GM18867 (cell line): Measurements from ENCODE around the gene RREB1.

Source experiments
- ATAC-seq: cut with Tn5 transposase; IDR thresholded peaks from one replicate; pipeline ENCODE4 v1.9.1; 2021; ENCODE audit warnings: mild to moderate bottlenecking, moderate library complexity; ENCODE audit not compliant: unreplicated experiment

Gene RREB1

DNA sequence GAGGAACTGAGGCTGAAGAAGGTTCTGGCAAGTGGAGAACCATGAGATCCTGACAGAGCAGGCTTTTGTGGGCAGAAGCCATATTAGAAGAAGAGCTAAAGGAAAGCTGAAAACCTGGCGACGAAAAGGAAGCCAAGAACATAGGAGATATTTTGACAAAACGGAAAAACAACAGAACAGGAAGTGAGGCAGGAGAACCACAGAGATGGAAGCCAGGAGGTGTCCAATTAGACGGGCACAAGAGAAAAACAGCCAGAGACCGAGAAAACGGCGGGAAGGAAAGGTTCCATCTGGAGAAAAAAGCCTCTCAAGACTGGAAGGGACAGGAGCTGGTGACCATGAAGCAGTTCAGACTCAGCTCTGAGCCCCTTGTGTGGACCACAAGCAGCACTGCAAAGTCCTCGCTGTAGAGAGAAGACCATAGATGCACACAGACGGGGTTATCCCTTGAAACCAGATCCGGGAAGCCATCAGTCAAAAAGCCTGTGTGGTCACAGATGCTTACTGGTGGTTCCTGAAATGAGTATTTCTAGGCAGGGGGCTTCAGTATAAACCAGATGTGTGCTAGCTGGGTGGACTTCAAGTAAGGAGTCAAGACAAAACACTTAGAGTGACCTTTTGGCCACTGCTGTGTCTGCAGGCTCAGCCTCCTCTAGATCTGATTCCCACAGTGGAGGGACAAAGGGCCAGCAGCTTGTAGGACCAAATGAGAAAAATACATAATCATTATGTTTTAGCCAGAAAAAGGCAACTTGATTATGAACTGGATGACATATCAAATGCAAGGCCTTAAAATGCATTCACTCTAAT, 174.5 kb downstream of the RREB1 start:
- ATAC-seq = no peak

GRCh38 chr6:7283676-7284075, 175.9 kb downstream of the RREB1 start:
- ATAC-seq = no peak

GRCh38 chr6:7285416-7285815, 177.7 kb downstream of the RREB1 start:
- no peak for ATAC-seq

DNA sequence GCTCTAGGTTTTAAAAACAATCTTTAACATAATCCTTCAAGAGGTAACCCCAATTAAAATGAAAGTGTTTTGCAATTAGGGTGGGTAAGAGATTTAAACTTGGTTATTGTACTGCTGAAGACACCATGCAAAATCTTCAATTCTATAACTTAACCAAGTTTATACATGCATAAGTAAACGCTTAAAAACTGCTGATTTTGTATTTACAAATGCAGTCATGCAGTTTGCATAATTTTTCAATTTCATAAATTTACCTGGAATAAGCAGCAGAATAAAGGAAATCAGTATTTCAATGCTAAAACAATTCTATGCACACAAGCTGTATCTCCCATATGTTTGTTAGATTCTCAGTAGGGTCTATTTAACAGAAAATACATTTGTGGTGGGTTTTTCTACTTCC, 182.3 kb downstream of the RREB1 start:
- ATAC-seq = no peak

- no peak for ATAC-seq
Measured at GRCh38 chr6:7292596-7293255, 185.0 kb downstream of the RREB1 start.

DNA sequence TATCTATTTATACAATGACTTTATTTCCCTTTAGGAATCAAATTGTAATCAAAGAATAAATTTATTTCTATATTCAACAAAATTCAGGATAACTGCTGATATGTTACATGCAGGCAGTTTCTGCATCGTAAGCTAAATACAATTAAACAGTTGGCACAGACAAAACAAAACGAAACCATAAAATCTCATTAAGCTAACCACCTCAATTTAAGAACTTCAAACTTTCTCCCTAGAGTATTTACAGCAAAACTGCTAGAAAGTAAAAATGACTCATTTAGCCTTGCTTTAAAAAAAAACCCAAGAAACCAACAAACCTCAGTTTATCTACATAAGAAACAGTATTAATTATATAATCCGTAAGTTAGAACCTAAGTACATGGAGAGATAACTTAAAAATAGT, 188.2 kb downstream of the RREB1 start:
- ATAC-seq = no peak

DNA sequence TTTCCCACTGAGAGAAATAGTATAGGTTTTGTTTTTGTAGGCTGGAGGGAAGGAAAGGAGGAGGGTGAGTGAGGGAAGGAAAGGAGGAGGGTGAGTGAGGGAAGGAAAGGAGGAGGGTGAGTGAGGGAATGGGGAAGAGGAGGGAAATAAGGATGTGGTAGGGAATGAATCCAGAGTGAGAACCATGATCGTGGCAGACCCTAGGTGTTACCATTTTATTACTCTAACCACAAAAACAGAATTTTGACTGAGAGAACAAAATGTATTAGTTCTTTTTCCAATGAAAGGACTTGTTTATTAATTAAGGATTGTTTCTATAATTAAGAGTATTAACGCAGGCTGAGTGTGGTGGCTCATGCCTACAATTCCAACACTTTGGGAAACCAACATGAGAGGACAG, 188.8 kb downstream of the RREB1 start:
- ATAC-seq = no peak

- no peak for ATAC-seq
Measured at GRCh38 chr6:7298113-7298512, 190.4 kb downstream of the RREB1 start.

GRCh38 chr6:7300926-7301325, 193.2 kb downstream of the RREB1 start:
- no peak for ATAC-seq
